Embryonic facial prominence (tissue), 1 donor: ENCODE results near the gene PTPRD.

Source experiments
- DNase-seq: peaks from one replicate; pipeline ENCODE4 v3.0.0-alpha.2; 2016; ENCODE audit errors: extremely low spot score

PTPRD gene

GRCh38 chr9:10173561-10173960, 439.2 kb downstream of the PTPRD start:
- no peak for DNase-seq

GRCh38 chr9:10172476-10172875, 440.3 kb downstream of the PTPRD start:
- DNase-seq, result no peak

- DNase-seq, result no peak
Observed at GRCh38 chr9:10168241-10168640, 444.6 kb downstream of the PTPRD start.

GRCh38 chr9:10148796-10149195, 464.0 kb downstream of the PTPRD start:
- no peak for DNase-seq

- DNase-seq, result no peak
Observed at GRCh38 chr9:10146517-10147331, 466.1 kb downstream of the PTPRD start.

GRCh38 chr9:10144355-10144754, 468.4 kb downstream of the PTPRD start:
- no peak for DNase-seq

GRCh38 chr9:10135553-10135952, 477.2 kb downstream of the PTPRD start:
- DNase-seq, result no peak

- no peak for DNase-seq
Observed at GRCh38 chr9:10134266-10134665, 478.5 kb downstream of the PTPRD start.

- DNase-seq, result no peak
Observed at GRCh38 chr9:10130061-10130675, 482.6 kb downstream of the PTPRD start.

GRCh38 chr9:10127867-10128266, 484.9 kb downstream of the PTPRD start:
- no peak for DNase-seq

GRCh38 chr9:10112798-10113197, 500.0 kb downstream of the PTPRD start:
- DNase-seq, result no peak

GRCh38 chr9:10112070-10112469, 500.7 kb downstream of the PTPRD start:
- DNase-seq, result no peak

GRCh38 chr9:10108815-10109214, 504.0 kb downstream of the PTPRD start:
- DNase-seq, result no peak

- DNase-seq, result no peak
Observed at GRCh38 chr9:10104774-10105173, 508.0 kb downstream of the PTPRD start.

GRCh38 chr9:10095208-10095607, 517.6 kb downstream of the PTPRD start:
- DNase-seq, result no peak

- DNase-seq, result no peak
Observed at GRCh38 chr9:10094563-10094962, 518.2 kb downstream of the PTPRD start.

- DNase-seq, result no peak
Observed at GRCh38 chr9:10080012-10080411, 532.8 kb downstream of the PTPRD start.

- no peak for DNase-seq
Observed at GRCh38 chr9:10079284-10079964, 533.4 kb downstream of the PTPRD start.

- no peak for DNase-seq
Observed at GRCh38 chr9:10071579-10071978, 541.2 kb downstream of the PTPRD start.

- DNase-seq, result no peak
Observed at GRCh38 chr9:10062629-10063395, 550.0 kb downstream of the PTPRD start.

GRCh38 chr9:10059044-10059443, 553.8 kb downstream of the PTPRD start:
- no peak for DNase-seq

- no peak for DNase-seq
Observed at GRCh38 chr9:10055886-10056395, 556.9 kb downstream of the PTPRD start.
